ENCODE measurements around the gene KCNG4. TPM values are rescaled to one million over a fixed set of nuclear protein-coding genes. Genes with fewer than 3 reads are reported as not detected.

Gene KCNG4
- total and polyA plus RNA-seq, 4 experiments from 2014 or later, result not detected

- H3K4me3 Mint-ChIP-seq, result no peak overlapping the region
- H3K27me3 Mint-ChIP-seq, result peaks cover 11 to 12% of the 10 kb centered on the region in 2 donors
- H3K4me1 ChIP-seq (ENCODE audit: insufficient read depth, low read length), result no peaks in the 10 kb centered on the region
- CTCF ChIA-PET (ENCODE audit: partially characterized antibody), result no interaction called here
- intact Hi-C loops (cut with micrococcal nuclease), result no loop called here
- DNase-seq, result no peak
- H3K4me1 Mint-ChIP-seq, result peaks cover 0 to 2% (median 0%) of the 10 kb centered on the region in 4 donors
- H3K27ac ChIP-seq (ENCODE audit: low read depth, low read length), result no peak overlapping the region
- no peaks in the 10 kb centered on the region for H3K9me3 Mint-ChIP-seq
- no peaks in the 10 kb centered on the region for H3K36me3 ChIP-seq (ENCODE audit: insufficient read depth, low read length)
- H3K27me3 ChIP-seq (ENCODE audit: insufficient read depth, low read length), result no peaks in the 10 kb centered on the region
- H3K27ac Mint-ChIP-seq, result no peak overlapping the region
- no peaks in the 10 kb centered on the region for H3K9me3 ChIP-seq (ENCODE audit: control insufficient read depth in 1 of 2, low read length in 2 of 2)
- H3K4me3 ChIP-seq (ENCODE audit: low read length in 2 of 2), result no peak overlapping the region
- POLR2A ChIA-PET (ENCODE audit: partially characterized antibody), result no interaction called here
- H3K36me3 Mint-ChIP-seq, result no peaks in the 10 kb centered on the region
These were observed 5.2 kb downstream of the KCNG4 start for GRCh38 chr16:84234321-84235241.

GRCh38 chr16:84233748-84234147 lies 6.1 kb downstream of the KCNG4 start:
- Histone ChIP-seq H3K4me1 (ENCODE audit: insufficient read depth, low read length) (no peaks in the 10 kb centered on the region), H3K36me3 (ENCODE audit: insufficient read depth, low read length) (no peaks in the 10 kb centered on the region), H3K27me3 (ENCODE audit: insufficient read depth, low read length) (no peaks in the 10 kb centered on the region), H3K4me3 (ENCODE audit: low read length in 2 of 2) (no peak overlapping the region), H3K27ac (ENCODE audit: low read depth, low read length) (no peak overlapping the region), H3K9me3 (ENCODE audit: control insufficient read depth in 1 of 2, low read length in 2 of 2) (no peaks in the 10 kb centered on the region)
- Mint-ChIP-seq H3K4me3 (no peak overlapping the region), H3K27ac (peak overlapping the region in 1 of 7 donors; percentile 12), H3K9me3 (no peaks in the 10 kb centered on the region), H3K27me3 (peaks cover 11% of the 10 kb centered on the region in 2 donors), H3K4me1 (peaks cover 0 to 2% (median 0%) of the 10 kb centered on the region in 4 donors), H3K36me3 (no peaks in the 10 kb centered on the region)
- intact Hi-C loops (cut with micrococcal nuclease), result no loop called here
- ChIA-PET POLR2A (ENCODE audit: partially characterized antibody) (no interaction called here), CTCF (ENCODE audit: partially characterized antibody) (no interaction called here)
- no peak for DNase-seq

- Mint-ChIP-seq H3K4me1 (peaks cover 0 to 2% (median 0%) of the 10 kb centered on the region in 4 donors), H3K36me3 (no peaks in the 10 kb centered on the region), H3K4me3 (no peak overlapping the region), H3K27me3 (peaks cover 11 to 12% of the 10 kb centered on the region in 2 donors), H3K9me3 (no peaks in the 10 kb centered on the region), H3K27ac (no peak overlapping the region)
- Histone ChIP-seq H3K4me3 (ENCODE audit: low read length in 2 of 2) (no peak overlapping the region), H3K4me1 (ENCODE audit: insufficient read depth, low read length) (no peaks in the 10 kb centered on the region), H3K27ac (ENCODE audit: low read depth, low read length) (no peak overlapping the region), H3K27me3 (ENCODE audit: insufficient read depth, low read length) (no peaks in the 10 kb centered on the region), H3K36me3 (ENCODE audit: insufficient read depth, low read length) (no peaks in the 10 kb centered on the region), H3K9me3 (ENCODE audit: control insufficient read depth in 1 of 2, low read length in 2 of 2) (no peaks in the 10 kb centered on the region)
- ChIA-PET CTCF (ENCODE audit: partially characterized antibody) (no interaction called here), POLR2A (ENCODE audit: partially characterized antibody) (no interaction called here)
- no peak for DNase-seq
- intact Hi-C loops (cut with micrococcal nuclease), result no loop called here
These were observed 6.8 kb downstream of the KCNG4 start for GRCh38 chr16:84232969-84233368.

GRCh38 chr16:84232060-84232459 lies 7.8 kb downstream of the KCNG4 start:
- no peak for DNase-seq
- Mint-ChIP-seq H3K27me3 (peaks cover 8 to 13% of the 10 kb centered on the region in 2 donors), H3K4me1 (peaks cover 0 to 4% (median 0%) of the 10 kb centered on the region in 4 donors), H3K4me3 (no peak overlapping the region), H3K36me3 (no peaks in the 10 kb centered on the region), H3K9me3 (no peaks in the 10 kb centered on the region), H3K27ac (no peak overlapping the region)
- H3K27ac ChIP-seq (ENCODE audit: low read depth, low read length), result no peak overlapping the region
- no peaks in the 10 kb centered on the region for H3K4me1 ChIP-seq (ENCODE audit: insufficient read depth, low read length)
- intact Hi-C loops (cut with micrococcal nuclease), result no loop called here
- H3K9me3 ChIP-seq (ENCODE audit: control insufficient read depth in 1 of 2, low read length in 2 of 2), result no peaks in the 10 kb centered on the region
- ChIA-PET CTCF (ENCODE audit: partially characterized antibody) (interaction anchor here (0.8 kb wide), 1 partner anchor 24 kb away, joined by 5 read pairs; no protein-coding TSS in a partner anchor), POLR2A (ENCODE audit: partially characterized antibody) (no interaction called here)
- no peaks in the 10 kb centered on the region for H3K36me3 ChIP-seq (ENCODE audit: insufficient read depth, low read length)
- no peaks in the 10 kb centered on the region for H3K27me3 ChIP-seq (ENCODE audit: insufficient read depth, low read length)
- H3K4me3 ChIP-seq (ENCODE audit: low read length in 2 of 2), result no peak overlapping the region

GRCh38 chr16:84229471-84229870 lies 10.3 kb downstream of the KCNG4 start:
- ChIA-PET POLR2A (ENCODE audit: partially characterized antibody) (no interaction called here), CTCF (ENCODE audit: partially characterized antibody) (no interaction called here)
- Histone ChIP-seq H3K27me3 (ENCODE audit: insufficient read depth, low read length) (no peaks in the 10 kb centered on the region), H3K4me3 (ENCODE audit: low read length in 2 of 2) (no peak overlapping the region), H3K36me3 (ENCODE audit: insufficient read depth, low read length) (no peaks in the 10 kb centered on the region), H3K4me1 (ENCODE audit: insufficient read depth, low read length) (no peaks in the 10 kb centered on the region), H3K27ac (ENCODE audit: low read depth, low read length) (no peak overlapping the region), H3K9me3 (ENCODE audit: control insufficient read depth in 1 of 2, low read length in 2 of 2) (no peaks in the 10 kb centered on the region)
- Mint-ChIP-seq H3K4me1 (peaks cover 0 to 4% (median 0%) of the 10 kb centered on the region in 4 donors), H3K27me3 (peaks cover 12 to 16% of the 10 kb centered on the region in 2 donors), H3K4me3 (no peak overlapping the region), H3K27ac (no peak overlapping the region), H3K36me3 (no peaks in the 10 kb centered on the region), H3K9me3 (no peaks in the 10 kb centered on the region)
- no peak for DNase-seq
- intact Hi-C loops (cut with micrococcal nuclease), result no loop called here

- Mint-ChIP-seq H3K36me3 (no peaks in the 10 kb centered on the region), H3K4me1 (peaks cover 0 to 4% (median 0%) of the 10 kb centered on the region in 4 donors), H3K27me3 (peaks cover 10 to 16% of the 10 kb centered on the region in 2 donors), H3K4me3 (no peak overlapping the region), H3K27ac (no peak overlapping the region), H3K9me3 (no peaks in the 10 kb centered on the region)
- DNase-seq, result no peak
- no peak overlapping the region for H3K27ac ChIP-seq (ENCODE audit: low read depth, low read length)
- ChIA-PET POLR2A (ENCODE audit: partially characterized antibody) (no interaction called here), CTCF (ENCODE audit: partially characterized antibody) (no interaction called here)
- H3K9me3 ChIP-seq (ENCODE audit: control insufficient read depth in 1 of 2, low read length in 2 of 2), result no peaks in the 10 kb centered on the region
- H3K4me3 ChIP-seq (ENCODE audit: low read length in 2 of 2), result no peak overlapping the region
- H3K4me1 ChIP-seq (ENCODE audit: insufficient read depth, low read length), result no peaks in the 10 kb centered on the region
- no peaks in the 10 kb centered on the region for H3K36me3 ChIP-seq (ENCODE audit: insufficient read depth, low read length)
- intact Hi-C loops (cut with micrococcal nuclease), result no loop called here
- H3K27me3 ChIP-seq (ENCODE audit: insufficient read depth, low read length), result no peaks in the 10 kb centered on the region
These were observed 11.5 kb downstream of the KCNG4 start for GRCh38 chr16:84228256-84228838.

GRCh38 chr16:84227548-84227947 lies 12.3 kb downstream of the KCNG4 start:
- Mint-ChIP-seq H3K4me3 (no peak overlapping the region), H3K9me3 (no peaks in the 10 kb centered on the region), H3K36me3 (no peaks in the 10 kb centered on the region), H3K27me3 (peaks cover 10 to 21% of the 10 kb centered on the region in 2 donors), H3K4me1 (peaks cover 0 to 2% (median 0%) of the 10 kb centered on the region in 4 donors), H3K27ac (no peak overlapping the region)
- intact Hi-C loops (cut with micrococcal nuclease), result no loop called here
- no peaks in the 10 kb centered on the region for H3K9me3 ChIP-seq (ENCODE audit: control insufficient read depth in 1 of 2, low read length in 2 of 2)
- ChIA-PET POLR2A (ENCODE audit: partially characterized antibody) (no interaction called here), CTCF (ENCODE audit: partially characterized antibody) (interaction anchor here (0.9 kb wide), 1 partner anchor 49 kb away, joined by 3 read pairs; no protein-coding TSS in a partner anchor)
- no peak for DNase-seq
- no peaks in the 10 kb centered on the region for H3K27me3 ChIP-seq (ENCODE audit: insufficient read depth, low read length)
- no peaks in the 10 kb centered on the region for H3K36me3 ChIP-seq (ENCODE audit: insufficient read depth, low read length)
- H3K27ac ChIP-seq (ENCODE audit: low read depth, low read length), result no peak overlapping the region
- H3K4me3 ChIP-seq (ENCODE audit: low read length in 2 of 2), result no peak overlapping the region
- no peaks in the 10 kb centered on the region for H3K4me1 ChIP-seq (ENCODE audit: insufficient read depth, low read length)
